Trophoblast cell (in vitro differentiated cells and primary cell): ENCODE data around the gene ZC3H18.

Experiments
- DNase-seq, 2 donors: peaks; one replicate each; pipeline ENCODE4 v3.0.0-alpha.2; 2016
- H2AFZ ChIP-seq: 2 replicates; pipeline ENCODE4 v1.6.1; 2013; ENCODE audit warnings: low read length, moderate library complexity, mild to moderate bottlenecking; ENCODE audit not compliant: insufficient read depth, poor library complexity
- H2AK5ac ChIP-seq: 2 replicates; pipeline ENCODE4 v1.6.1; 2013; ENCODE audit warnings: mild to moderate bottlenecking, low read length
- H2BK120ac ChIP-seq: 2 replicates; pipeline ENCODE4 v1.6.1; 2013; ENCODE audit warnings: low read length, mild to moderate bottlenecking, moderate library complexity; ENCODE audit not compliant: insufficient read depth, poor library complexity
- H2BK12ac ChIP-seq: 2 replicates; pipeline ENCODE4 v1.6.1; 2013; ENCODE audit warnings: mild to moderate bottlenecking, low read length, moderate library complexity
- H2BK5ac ChIP-seq: 2 replicates; pipeline ENCODE4 v1.6.1; 2013; ENCODE audit warnings: low read length, low read depth, moderate library complexity, mild to moderate bottlenecking; ENCODE audit not compliant: poor library complexity
- H3K14ac ChIP-seq: 2 replicates; pipeline ENCODE4 v1.6.1; 2013; ENCODE audit warnings: mild to moderate bottlenecking, low read length
- H3K18ac ChIP-seq: 2 replicates; pipeline ENCODE4 v1.6.1; 2013; ENCODE audit warnings: mild to moderate bottlenecking, low read length
- H3K23ac ChIP-seq: 2 replicates; pipeline ENCODE4 v1.6.1; 2013; ENCODE audit warnings: low read length
- H3K27ac ChIP-seq: 2 replicates; pipeline ENCODE4 v1.5.1; 2013; ENCODE audit warnings: low read depth, mild to moderate bottlenecking, inconsistent platforms, low read length, moderate library complexity
- H3K27me3 ChIP-seq: 2 replicates; pipeline ENCODE4 v1.6.1; 2013; ENCODE audit warnings: inconsistent platforms, mild to moderate bottlenecking, low read length, moderate library complexity; ENCODE audit not compliant: insufficient read depth
- H3K36me3 ChIP-seq, 2 experiments: 1 replicate in 1 of 2; 2 replicates in 1 of 2; pipeline ENCODE4 v1.6.1; 2013; ENCODE audit warnings: low read length in 2 of 2, mild to moderate bottlenecking in 2 of 2, moderate library complexity in 1 of 2; ENCODE audit not compliant: insufficient read depth in 2 of 2, control insufficient read depth in 1 of 2
- H3K4ac ChIP-seq: 2 replicates; pipeline ENCODE4 v1.6.1; 2013; ENCODE audit warnings: low read depth, mild to moderate bottlenecking, low read length, moderate library complexity
- H3K4me1 ChIP-seq, 2 experiments: 1 replicate in 1 of 2; 2 replicates in 1 of 2; pipeline ENCODE4 v1.6.1; 2013; ENCODE audit warnings: low read length in 2 of 2, mild to moderate bottlenecking in 2 of 2, moderate library complexity in 1 of 2; ENCODE audit not compliant: insufficient read depth in 2 of 2, control insufficient read depth in 1 of 2
- H3K4me2 ChIP-seq: 2 replicates; pipeline ENCODE4 v1.6.1; 2013; ENCODE audit warnings: inconsistent platforms, mild to moderate bottlenecking, low read length, moderate library complexity
- H3K4me3 ChIP-seq: 2 replicates; pipeline ENCODE4 v1.5.1; 2013; ENCODE audit warnings: mild to moderate bottlenecking, low read depth, low read length, inconsistent platforms
- H3K79me1 ChIP-seq: one replicate; pipeline ENCODE4 v1.6.1; 2013; ENCODE audit warnings: low read length
- H3K79me2 ChIP-seq: 2 replicates; pipeline ENCODE4 v1.6.1; 2013; ENCODE audit warnings: low read length, mild to moderate bottlenecking; ENCODE audit not compliant: control insufficient read depth, insufficient read depth, poor library complexity
- H3K9ac ChIP-seq: 2 replicates; pipeline ENCODE4 v1.6.1; 2013; ENCODE audit warnings: mild to moderate bottlenecking, low read length
- H3K9me3 ChIP-seq: 2 replicates; pipeline ENCODE4 v1.6.1; 2013; ENCODE audit warnings: low read depth, mild to moderate bottlenecking, control low read depth, inconsistent platforms, low read length; ENCODE audit not compliant: insufficient read depth
- H4K12ac ChIP-seq: 2 replicates; pipeline ENCODE4 v1.6.1; 2013; ENCODE audit warnings: low read depth, mild to moderate bottlenecking, low read length, moderate library complexity
- H4K8ac ChIP-seq: 2 replicates; pipeline ENCODE4 v1.6.1; 2013; ENCODE audit warnings: low read depth, mild to moderate bottlenecking, low read length, moderate library complexity
- H4K91ac ChIP-seq: one replicate; pipeline ENCODE4 v1.6.1; 2013; ENCODE audit warnings: low read depth, mild to moderate bottlenecking, low read length, moderate library complexity
- WGBS: extraction: QIAGEN DNeasy Blood & Tissue Kit; methylation state at CpG from one replicate; pipeline ENCODE4 v1.1.7; 2013; ENCODE audit warnings: missing lambda C conversion rate; ENCODE audit not compliant: insufficient read length, insufficient coverage; ENCODE audit errors: extremely low coverage; 5-methylcytosine and 5-hydroxymethylcytosine counted together

ZC3H18 gene

DNA sequence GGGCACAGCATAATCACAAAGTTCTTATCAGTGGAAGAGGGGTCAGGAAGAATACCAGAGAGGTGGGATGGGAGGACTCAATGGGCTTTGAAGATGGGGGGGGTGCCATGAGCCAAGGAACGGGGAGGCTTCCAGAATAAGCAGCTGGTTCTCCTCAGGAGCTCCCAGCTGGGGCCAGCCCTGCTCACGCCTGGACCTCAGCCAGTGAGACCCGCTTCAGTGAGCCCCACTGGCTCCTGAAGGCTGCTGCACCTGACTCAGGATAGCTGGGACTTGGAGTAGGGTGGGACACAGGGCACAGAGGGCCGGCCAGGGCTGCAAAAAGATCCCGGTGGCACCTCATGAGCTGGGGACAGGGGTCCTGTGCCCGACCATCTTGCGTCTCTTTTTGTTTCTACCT, 24.4 kb upstream of the ZC3H18 start:
- H4K91ac ChIP-seq = no peak overlapping the region
- no peak overlapping the region for H4K8ac ChIP-seq
- H2BK12ac ChIP-seq = no peak overlapping the region
- no peak overlapping the region for H3K4ac ChIP-seq
- H3K27ac ChIP-seq = no peak overlapping the region
- no peak overlapping the region for H3K18ac ChIP-seq
- H3K9ac ChIP-seq = no peak overlapping the region
- H2AFZ ChIP-seq = no peak overlapping the region
- no peak overlapping the region for H3K4me2 ChIP-seq
- WGBS = no CpG with 5 or more reads among the region's 7 CpGs
- H3K27me3 ChIP-seq = peaks cover 16% of the 10 kb centered on the region
- H2BK5ac ChIP-seq = no peak overlapping the region
- H2BK120ac ChIP-seq = no peak overlapping the region
- H3K79me2 ChIP-seq = no peaks in the 10 kb centered on the region
- H3K79me1 ChIP-seq = no peaks in the 10 kb centered on the region
- H3K23ac ChIP-seq = no peak overlapping the region
- H3K14ac ChIP-seq = no peak overlapping the region
- no peak overlapping the region for H2AK5ac ChIP-seq
- H4K12ac ChIP-seq = no peak overlapping the region
- H3K36me3 ChIP-seq = no peaks in the 10 kb centered on the region
- H3K9me3 ChIP-seq = peaks cover 24% of the 10 kb centered on the region
- no peak overlapping the region for H3K4me3 ChIP-seq
- DNase-seq = no peak
- H3K4me1 ChIP-seq = peaks cover 0 to 2% of the 10 kb centered on the region in 2 experiments

- Histone ChIP-seq H3K36me3 (no peaks in the 10 kb centered on the region), H3K9me3 (peaks cover 10% of the 10 kb centered on the region), H3K4me3 (no peak overlapping the region), H2BK5ac (no peak overlapping the region), H2AFZ (no peak overlapping the region), H3K9ac (no peak overlapping the region), H2BK12ac (no peak overlapping the region), H4K12ac (no peak overlapping the region), H3K27ac (no peak overlapping the region), H2AK5ac (no peak overlapping the region), H3K4ac (no peak overlapping the region), H3K23ac (no peak overlapping the region), H2BK120ac (no peak overlapping the region), H4K91ac (no peak overlapping the region), H4K8ac (no peak overlapping the region), H3K79me1 (no peaks in the 10 kb centered on the region), H3K27me3 (peaks cover 16% of the 10 kb centered on the region), H3K4me1 (peaks cover 0 to 2% of the 10 kb centered on the region in 2 experiments), H3K79me2 (no peaks in the 10 kb centered on the region), H3K4me2 (no peak overlapping the region), H3K14ac (no peak overlapping the region), H3K18ac (no peak overlapping the region)
- no peak for DNase-seq
- WGBS = no CpG with 5 or more reads among the region's 15 CpGs
Observed at GRCh38 chr16:88548131-88548874, 21.9 kb upstream of the ZC3H18 start.

DNA sequence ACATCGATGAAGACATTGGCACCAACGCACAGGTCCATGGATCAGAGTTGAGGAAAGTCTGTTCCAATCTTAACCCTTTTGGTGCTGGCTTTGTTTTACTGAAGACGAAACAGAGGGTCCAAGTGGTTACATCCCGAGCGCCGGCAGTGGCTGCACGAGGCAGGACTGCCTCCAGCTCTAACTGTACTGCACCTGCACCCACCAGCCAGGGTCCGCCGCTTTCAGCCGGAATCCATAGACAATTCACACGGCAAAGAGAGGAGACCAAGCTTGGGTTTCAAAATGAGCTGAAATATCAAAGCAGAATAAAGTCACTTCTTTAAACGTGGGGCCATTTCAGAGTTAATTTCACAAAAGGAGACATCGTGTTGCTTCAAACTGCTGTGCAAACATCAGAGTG, 21.2 kb upstream of the ZC3H18 start:
- Histone ChIP-seq H3K4me3 (no peak overlapping the region), H3K27me3 (peaks cover 16% of the 10 kb centered on the region), H3K18ac (no peak overlapping the region), H3K23ac (no peak overlapping the region), H3K14ac (no peak overlapping the region), H2AK5ac (no peak overlapping the region), H2AFZ (no peak overlapping the region), H4K91ac (no peak overlapping the region), H3K79me2 (no peaks in the 10 kb centered on the region), H3K27ac (no peak overlapping the region), H2BK5ac (no peak overlapping the region), H3K4me1 (peaks cover 0 to 2% of the 10 kb centered on the region in 2 experiments), H3K36me3 (no peaks in the 10 kb centered on the region), H3K4me2 (no peak overlapping the region), H3K4ac (no peak overlapping the region), H4K12ac (no peak overlapping the region), H3K79me1 (no peaks in the 10 kb centered on the region), H2BK12ac (no peak overlapping the region), H2BK120ac (no peak overlapping the region), H3K9me3 (peaks cover 8% of the 10 kb centered on the region), H3K9ac (no peak overlapping the region), H4K8ac (no peak overlapping the region)
- no peak for DNase-seq
- WGBS = no CpG with 5 or more reads among the region's 13 CpGs

DNA sequence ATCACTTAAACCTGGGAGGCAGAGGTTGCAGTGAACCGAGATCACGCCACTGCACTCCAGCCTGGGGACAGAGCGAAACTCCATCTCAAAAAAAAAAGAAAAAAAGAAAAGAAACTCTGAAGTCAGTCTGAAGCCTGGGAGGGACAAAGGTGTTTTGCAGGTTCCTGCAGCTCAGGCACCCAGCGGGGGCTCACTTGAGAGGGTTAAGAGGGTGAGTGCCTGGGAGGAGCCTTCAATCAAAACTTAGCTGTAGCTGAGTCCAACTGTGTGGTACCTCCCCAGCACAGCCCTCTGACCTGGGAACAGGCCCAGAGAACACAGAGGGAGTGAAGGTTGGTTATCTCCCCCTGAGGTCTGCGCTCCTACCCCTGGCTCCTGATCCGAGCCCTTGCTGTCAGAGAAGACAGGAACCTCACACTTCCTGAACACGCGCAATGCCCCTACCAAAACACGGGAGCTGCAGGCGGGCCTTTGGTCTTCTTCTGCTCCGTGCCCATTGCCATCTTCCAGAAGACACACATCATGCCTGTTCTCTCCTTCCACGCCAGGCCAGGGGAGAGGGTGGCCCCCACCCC, 20.4 kb upstream of the ZC3H18 start:
- no peak overlapping the region for H2AFZ ChIP-seq
- no peak overlapping the region for H4K91ac ChIP-seq
- no CpG with 5 or more reads among the region's 12 CpGs for WGBS
- DNase-seq = no peak
- H3K4me3 ChIP-seq = no peak overlapping the region
- H4K12ac ChIP-seq = no peak overlapping the region
- H3K18ac ChIP-seq = no peak overlapping the region
- H2BK120ac ChIP-seq = no peak overlapping the region
- no peak overlapping the region for H2BK12ac ChIP-seq
- no peak overlapping the region for H2AK5ac ChIP-seq
- no peak overlapping the region for H3K14ac ChIP-seq
- no peaks in the 10 kb centered on the region for H3K36me3 ChIP-seq
- H3K4me1 ChIP-seq = peaks cover 0 to 2% of the 10 kb centered on the region in 2 experiments
- H3K79me1 ChIP-seq = no peaks in the 10 kb centered on the region
- H3K27me3 ChIP-seq = peaks cover 16% of the 10 kb centered on the region
- H3K9me3 ChIP-seq = peaks cover 8% of the 10 kb centered on the region
- no peak overlapping the region for H3K4me2 ChIP-seq
- no peak overlapping the region for H3K27ac ChIP-seq
- H4K8ac ChIP-seq = no peak overlapping the region
- no peak overlapping the region for H3K23ac ChIP-seq
- H3K79me2 ChIP-seq = no peaks in the 10 kb centered on the region
- H2BK5ac ChIP-seq = no peak overlapping the region
- H3K4ac ChIP-seq = no peak overlapping the region
- no peak overlapping the region for H3K9ac ChIP-seq
